ENCODE results near the gene EPN2. TPM values are rescaled to one million over a fixed set of nuclear protein-coding genes. Genes with fewer than 3 reads are reported as not detected.

EPN2 gene
- total RNA-seq, 2 experiments from 2014 or later = 6.3 to 7.7 TPM

- Mint-ChIP-seq H3K27me3 (no peaks in the 10 kb centered on the region), H3K27ac (no peak overlapping the region), H3K4me1 (peaks cover 5% of the 10 kb centered on the region), H3K36me3 (ENCODE audit: low read depth) (no peaks in the 10 kb centered on the region), H3K9me3 (no peaks in the 10 kb centered on the region), H3K4me3 (no peak overlapping the region)
- CTCF ChIA-PET = no interaction called here
- DNase-seq = no peak
- POLR2A ChIA-PET = no interaction called here
Measured at GRCh38 chr17:19317359-19318095, 80.4 kb downstream of the EPN2 start.

- Mint-ChIP-seq H3K9me3 (no peaks in the 10 kb centered on the region), H3K36me3 (ENCODE audit: low read depth) (no peaks in the 10 kb centered on the region), H3K27ac (no peak overlapping the region), H3K4me3 (no peak overlapping the region), H3K4me1 (peaks cover 2% of the 10 kb centered on the region), H3K27me3 (peaks cover 5% of the 10 kb centered on the region)
- ChIA-PET CTCF (no interaction called here), POLR2A (no interaction called here)
- DNase-seq = no peak
Measured at GRCh38 chr17:19318611-19319010, 81.4 kb downstream of the EPN2 start.

GRCh38 chr17:19319771-19320505, 82.8 kb downstream of the EPN2 start:
- no peak overlapping the region for H3K4me3 Mint-ChIP-seq
- no peaks in the 10 kb centered on the region for H3K4me1 Mint-ChIP-seq
- ChIA-PET POLR2A (interaction anchor here (0.7 kb wide), 1 partner anchor 14 kb away, joined by 3 read pairs; no protein-coding TSS in a partner anchor), CTCF (interaction anchor here (0.9 kb wide), 1 partner anchor 88 kb away, joined by 3 read pairs; no protein-coding TSS in a partner anchor)
- no peak for DNase-seq
- H3K9me3 Mint-ChIP-seq = no peaks in the 10 kb centered on the region
- H3K27me3 Mint-ChIP-seq = peaks cover 7% of the 10 kb centered on the region
- no peak overlapping the region for H3K27ac Mint-ChIP-seq
- H3K36me3 Mint-ChIP-seq (ENCODE audit: low read depth) = no peaks in the 10 kb centered on the region

- Mint-ChIP-seq H3K4me1 (no peaks in the 10 kb centered on the region), H3K36me3 (ENCODE audit: low read depth) (peaks cover 3% of the 10 kb centered on the region), H3K9me3 (peaks cover 6% of the 10 kb centered on the region), H3K4me3 (no peak overlapping the region), H3K27me3 (peaks cover 11% of the 10 kb centered on the region), H3K27ac (no peak overlapping the region)
- ChIA-PET POLR2A (no interaction called here), CTCF (interaction anchor here (0.5 to 0.9 kb wide), 3 partner anchors 17 to 842 kb away, joined by 3 to 4 read pairs (median 3); no protein-coding TSS in a partner anchor)
- no peak for DNase-seq
Measured at GRCh38 chr17:19320876-19321275, 83.7 kb downstream of the EPN2 start.

- DNase-seq = no peak
- Mint-ChIP-seq H3K36me3 (ENCODE audit: low read depth) (peaks cover 3% of the 10 kb centered on the region), H3K4me1 (no peaks in the 10 kb centered on the region), H3K27ac (no peak overlapping the region), H3K27me3 (peaks cover 11% of the 10 kb centered on the region), H3K9me3 (peaks cover 6% of the 10 kb centered on the region), H3K4me3 (no peak overlapping the region)
- ChIA-PET POLR2A (no interaction called here), CTCF (interaction anchor here (0.5 to 1.9 kb wide), 5 partner anchors 16 to 124 kb away, joined by 3 to 8 read pairs (median 4); no protein-coding TSS in a partner anchor)
Measured at GRCh38 chr17:19321481-19322128, 84.4 kb downstream of the EPN2 start.

- ChIA-PET POLR2A (no interaction called here), CTCF (interaction anchor here (0.5 to 1.9 kb wide), 4 partner anchors 16 to 123 kb away, joined by 3 to 8 read pairs (median 4); no protein-coding TSS in a partner anchor)
- peaks cover 11% of the 10 kb centered on the region for H3K27me3 Mint-ChIP-seq
- H3K4me3 Mint-ChIP-seq = no peak overlapping the region
- H3K4me1 Mint-ChIP-seq = no peaks in the 10 kb centered on the region
- no peak for DNase-seq
- peaks cover 3% of the 10 kb centered on the region for H3K36me3 Mint-ChIP-seq (ENCODE audit: low read depth)
- H3K9me3 Mint-ChIP-seq = peaks cover 6% of the 10 kb centered on the region
- no peak overlapping the region for H3K27ac Mint-ChIP-seq
Measured at GRCh38 chr17:19322129-19322505, 85.0 kb downstream of the EPN2 start.

- ChIA-PET CTCF (interaction anchor here (1.9 kb wide), 1 partner anchor 15 kb away, joined by 8 read pairs; no protein-coding TSS in a partner anchor), POLR2A (no interaction called here)
- Mint-ChIP-seq H3K4me3 (no peak overlapping the region), H3K9me3 (peaks cover 6% of the 10 kb centered on the region), H3K27ac (no peak overlapping the region), H3K36me3 (ENCODE audit: low read depth) (peaks cover 3% of the 10 kb centered on the region), H3K27me3 (peaks cover 13% of the 10 kb centered on the region), H3K4me1 (no peaks in the 10 kb centered on the region)
- DNase-seq = no peak
Measured at GRCh38 chr17:19322861-19323260, 85.7 kb downstream of the EPN2 start.

- H3K27ac Mint-ChIP-seq = no peak overlapping the region
Measured at GRCh38 chr17:19325542-19325941, 88.4 kb downstream of the EPN2 start.

GRCh38 chr17:19327031-19327783, 90.0 kb downstream of the EPN2 start:
- Mint-ChIP-seq H3K27me3 (peaks cover 13% of the 10 kb centered on the region), H3K4me3 (no peak overlapping the region), H3K4me1 (no peaks in the 10 kb centered on the region), H3K27ac (no peak overlapping the region), H3K36me3 (ENCODE audit: low read depth) (peaks cover 3% of the 10 kb centered on the region), H3K9me3 (peaks cover 6% of the 10 kb centered on the region)
- POLR2A ChIA-PET = no interaction called here
- CTCF ChIA-PET = no interaction called here
- no peak for DNase-seq

More at GRCh38 chr17:19325542-19325941, 88.4 kb downstream of the EPN2 start:
- peaks cover 3% of the 10 kb centered on the region for H3K36me3 Mint-ChIP-seq (ENCODE audit: low read depth)
- peaks cover 13% of the 10 kb centered on the region for H3K27me3 Mint-ChIP-seq
- DNase-seq = no peak
- H3K4me1 Mint-ChIP-seq = no peaks in the 10 kb centered on the region
- ChIA-PET CTCF (no interaction called here), POLR2A (no interaction called here)
- no peak overlapping the region for H3K4me3 Mint-ChIP-seq
- H3K9me3 Mint-ChIP-seq = peaks cover 6% of the 10 kb centered on the region

GRCh38 chr17:19328441-19329061, 91.4 kb downstream of the EPN2 start:
- Mint-ChIP-seq H3K36me3 (ENCODE audit: low read depth) (peaks cover 3% of the 10 kb centered on the region), H3K4me3 (no peak overlapping the region), H3K9me3 (peaks cover 6% of the 10 kb centered on the region), H3K27ac (no peak overlapping the region), H3K27me3 (peaks cover 8% of the 10 kb centered on the region), H3K4me1 (peaks cover 3% of the 10 kb centered on the region)
- no peak for DNase-seq
- ChIA-PET POLR2A (no interaction called here), CTCF (no interaction called here)

- Mint-ChIP-seq H3K27ac (no peak overlapping the region), H3K27me3 (peaks cover 6% of the 10 kb centered on the region), H3K36me3 (ENCODE audit: low read depth) (peaks cover 3% of the 10 kb centered on the region), H3K4me1 (peaks cover 3% of the 10 kb centered on the region), H3K4me3 (no peak overlapping the region), H3K9me3 (peaks cover 6% of the 10 kb centered on the region)
- DNase-seq = no peak
- ChIA-PET POLR2A (interaction anchor here (0.9 kb wide), 1 partner anchor 173 kb away, joined by 3 read pairs; no protein-coding TSS in a partner anchor), CTCF (no interaction called here)
Measured at GRCh38 chr17:19329136-19329535, 92.0 kb downstream of the EPN2 start.

- Mint-ChIP-seq H3K27ac (no peak overlapping the region), H3K36me3 (ENCODE audit: low read depth) (peaks cover 3% of the 10 kb centered on the region)
Measured at GRCh38 chr17:19329839-19330238, 92.7 kb downstream of the EPN2 start.

More at GRCh38 chr17:19329839-19330238, 92.7 kb downstream of the EPN2 start:
- ChIA-PET POLR2A (interaction anchor here (0.9 kb wide), 1 partner anchor 173 kb away, joined by 3 read pairs; no protein-coding TSS in a partner anchor), CTCF (no interaction called here)
- H3K4me1 Mint-ChIP-seq = peaks cover 3% of the 10 kb centered on the region
- DNase-seq = no peak
- peaks cover 6% of the 10 kb centered on the region for H3K27me3 Mint-ChIP-seq
- H3K9me3 Mint-ChIP-seq = peaks cover 6% of the 10 kb centered on the region
- no peak overlapping the region for H3K4me3 Mint-ChIP-seq
